ENCODE results near the gene NAXE. TPM values are rescaled to one million over a fixed set of nuclear protein-coding genes. Genes with fewer than 3 reads are reported as not detected.

NAXE gene
- total RNA-seq, 4 donors from 2014 or later = 25.1 to 104 (median 77.5) TPM

GRCh38 chr1:156574039-156574633 is 17.4 kb upstream of the NAXE start:
- in situ Hi-C loops (cut with MboI; ENCODE audit: low pct_ligation_motif_present in 1 of 4, low pct_unique_long_range_greater_than_20kb in 1 of 4, low sequenced_read_pairs in 3 of 4) (no loop called here), intact Hi-C loops (cut with DNase I; ENCODE audit: low total_unique reads) (no loop called here)
- WGBS, 2 donors (ENCODE audit: low coverage in 1 of 2) = 40 to 49% methylated on average over 1 to 2 of the region's 2 CpGs
- Histone ChIP-seq H3K9me3 (no peaks in the 10 kb centered on the region), H3K36me3 (no peaks in the 10 kb centered on the region), H3K27ac (no peak overlapping the region), H3K4me3 (no peak overlapping the region), H3K27me3 (no peaks in the 10 kb centered on the region), H3K4me1 (peaks cover 5 to 27% (median 20%) of the 10 kb centered on the region in 4 donors)
- no peak for DNase-seq
- no peak for TF ChIP-seq CTCF (IDR thresholded peaks at IDR 0.05)
- no peak for TF ChIP-seq POLR2A (IDR thresholded peaks at IDR 0.05)
- TF ChIP-seq EP300 (IDR thresholded peaks at IDR 0.05; ENCODE audit: low read depth) = no peak
- no peak for TF ChIP-seq POLR2AphosphoS5 (IDR thresholded peaks at IDR 0.05)

GRCh38 chr1:156577550-156577949 is 14.0 kb upstream of the NAXE start:
- Histone ChIP-seq H3K27me3 (no peaks in the 10 kb centered on the region), H3K4me3 (no peak overlapping the region), H3K9me3 (no peaks in the 10 kb centered on the region), H3K36me3 (no peaks in the 10 kb centered on the region), H3K4me1 (peaks cover 0 to 3% (median under 1%) of the 10 kb centered on the region in 4 donors), H3K27ac (peak overlapping the region in 2 of 4 donors; percentile 26 to 43)
- in situ Hi-C loops (cut with MboI; ENCODE audit: low pct_ligation_motif_present in 1 of 4, low pct_unique_long_range_greater_than_20kb in 1 of 4, low sequenced_read_pairs in 3 of 4) = no loop called here
- intact Hi-C loops (cut with DNase I; ENCODE audit: low total_unique reads) = no loop called here
- peak in 1 of 3 donors; percentile 15 for TF ChIP-seq POLR2AphosphoS5 (IDR thresholded peaks at IDR 0.05)
- no peak for TF ChIP-seq CTCF (IDR thresholded peaks at IDR 0.05)
- DNase-seq = no peak
- 68 to 81% methylated on average over 2 to 3 of the region's 3 CpGs for WGBS, 2 donors (ENCODE audit: low coverage in 1 of 2)

GRCh38 chr1:156578055-156578454 is 13.5 kb upstream of the NAXE start:
- H3K27ac ChIP-seq = peak overlapping the region in 2 of 4 donors; percentile 26 to 43
- no peaks in the 10 kb centered on the region for H3K27me3 ChIP-seq
- intact Hi-C loops (cut with DNase I; ENCODE audit: low total_unique reads) = no loop called here
- H3K36me3 ChIP-seq = no peaks in the 10 kb centered on the region
- no peaks in the 10 kb centered on the region for H3K9me3 ChIP-seq
- DNase-seq = no peak
- in situ Hi-C loops (cut with MboI; ENCODE audit: low pct_ligation_motif_present in 1 of 4, low pct_unique_long_range_greater_than_20kb in 1 of 4, low sequenced_read_pairs in 3 of 4) = no loop called here
- no peak overlapping the region for H3K4me3 ChIP-seq
- no peaks in the 10 kb centered on the region for H3K4me1 ChIP-seq
- no peak for TF ChIP-seq EP300 (IDR thresholded peaks at IDR 0.05; ENCODE audit: low read depth)
- TF ChIP-seq POLR2A (IDR thresholded peaks at IDR 0.05) = no peak
- no peak for TF ChIP-seq CTCF (IDR thresholded peaks at IDR 0.05)
- no peak for TF ChIP-seq POLR2AphosphoS5 (IDR thresholded peaks at IDR 0.05)
- 69 to 93% methylated on average over 2 to 6 of the region's 7 CpGs for WGBS, 2 donors (ENCODE audit: low coverage in 1 of 2)

GRCh38 chr1:156579472-156579871 is 12.1 kb upstream of the NAXE start, which contains the start of gene TTC24:
Gene TTC24, plus strand, starts transcription at chr1:156579723. Its CDS starts 1,642 bp downstream, at chr1:156581365.
- in situ Hi-C loops (cut with MboI; ENCODE audit: low pct_ligation_motif_present in 1 of 4, low pct_unique_long_range_greater_than_20kb in 1 of 4, low sequenced_read_pairs in 3 of 4) = no loop called here

More at GRCh38 chr1:156579472-156579871, 12.1 kb upstream of the NAXE start, which contains the start of gene TTC24:
- DNase-seq = no peak
- no peak for TF ChIP-seq POLR2AphosphoS5 (IDR thresholded peaks at IDR 0.05)
- no peak for TF ChIP-seq CTCF (IDR thresholded peaks at IDR 0.05)
- TF ChIP-seq EP300 (IDR thresholded peaks at IDR 0.05; ENCODE audit: low read depth) = no peak
- no peak for TF ChIP-seq POLR2A (IDR thresholded peaks at IDR 0.05)
- Histone ChIP-seq H3K27me3 (no peaks in the 10 kb centered on the region), H3K4me3 (no peak within 1 kb of the TSS), H3K4me1 (peaks cover 0 to 3% (median 0%) of the 10 kb centered on the region in 4 donors), H3K36me3 (no peaks in the 10 kb centered on the region), H3K9me3 (no peaks in the 10 kb centered on the region), H3K27ac (no peak within 1 kb of the TSS)
- 54 to 70% methylated on average over 3 to 5 of the region's 5 CpGs for WGBS, 2 donors (ENCODE audit: low coverage in 1 of 2)
- intact Hi-C loops (cut with DNase I; ENCODE audit: low total_unique reads) = no loop called here
